HepG2 (cell line): Measurements from ENCODE around the gene BBOF1. TPM values are rescaled to one million over a fixed set of nuclear protein-coding genes. Genes with fewer than 3 reads are reported as not detected.

Source experiments
- DR1 ChIP-seq: sonication (generic); formaldehyde crosslinking; IDR thresholded peaks from 2 replicates; pipeline ENCODE4 v1.8.0; 2021; ENCODE audit warnings: mild to moderate bottlenecking, missing genetic modification reagents, inconsistent platforms
- GTF2F1 ChIP-seq: fragments of 150-350 bp; IDR thresholded peaks from 2 replicates; pipeline ENCODE4 v1.6.1; 2014; ENCODE audit warnings: low read length
- GTF3A ChIP-seq: sonication (generic); formaldehyde crosslinking; conservative IDR thresholded peaks from 2 replicates; pipeline ENCODE4 v1.4.0; 2020; ENCODE audit warnings: mild to moderate bottlenecking, missing genetic modification reagents
- HNRNPL ChIP-seq: fragments of 200-400 bp; formaldehyde crosslinking; IDR thresholded peaks from 2 replicates; pipeline ENCODE4 v1.6.1; 2017; ENCODE audit warnings: mild to moderate bottlenecking, low read depth, low read length
- HOXA9 ChIP-seq: sonication (generic); formaldehyde crosslinking; IDR thresholded peaks from 2 replicates; pipeline ENCODE4 v1.8.1; 2022; ENCODE audit warnings: missing genetic modification reagents, mild to moderate bottlenecking, moderate library complexity, borderline replicate concordance
- ISL2 ChIP-seq: sonication (generic); formaldehyde crosslinking; IDR thresholded peaks from 2 replicates; pipeline ENCODE4 v1.5.0; 2020; ENCODE audit warnings: missing genetic modification reagents
- JDP2 ChIP-seq: sonication (generic); formaldehyde crosslinking; IDR thresholded peaks from 2 replicates; pipeline ENCODE4 v1.8.1; 2022; ENCODE audit warnings: missing genetic modification reagents, borderline replicate concordance
- NR2C2 ChIP-seq: sonication (generic); formaldehyde crosslinking; IDR thresholded peaks from 2 replicates; pipeline ENCODE4 v1.4.0; 2020; ENCODE audit warnings: missing genetic modification reagents, mild to moderate bottlenecking, moderate library complexity, borderline replicate concordance
- PTBP1 ChIP-seq: fragments of 200-400 bp; formaldehyde crosslinking; IDR thresholded peaks from 2 replicates; pipeline ENCODE4 v1.6.1; 2018; ENCODE audit warnings: low read length, low read depth; ENCODE audit not compliant: poor library complexity, severe bottlenecking
- RFX3 ChIP-seq: IDR thresholded peaks from 2 replicates; pipeline ENCODE4 v1.6.1; 2016; ENCODE audit warnings: missing biosample characterization, missing genetic modification reagents
- SALL1 ChIP-seq: sonication (generic); formaldehyde crosslinking; IDR thresholded peaks from 2 replicates; pipeline ENCODE4 v1.8.0; 2022; ENCODE audit warnings: mild to moderate bottlenecking, missing genetic modification reagents
- SPEN ChIP-seq: sonication (generic); formaldehyde crosslinking; IDR thresholded peaks from 2 replicates; pipeline ENCODE4 v1.5.1; 2020; ENCODE audit warnings: low read depth, mild to moderate bottlenecking, missing genetic modification reagents
- SRF ChIP-seq: IDR thresholded peaks from 2 replicates; pipeline ENCODE4 v1.6.1; 2011; ENCODE audit warnings: mild to moderate bottlenecking, low read depth, low read length, moderate library complexity
- TBX2 ChIP-seq: sonication (generic); formaldehyde crosslinking; IDR thresholded peaks from 2 replicates; pipeline ENCODE4 v1.5.0; 2020; ENCODE audit warnings: missing genetic modification reagents, mild to moderate bottlenecking, borderline replicate concordance
- ZNF24 ChIP-seq: fragments of 450-650 bp; IDR thresholded peaks from 2 replicates; pipeline ENCODE4 v1.6.1; 2017; ENCODE audit warnings: antibody characterized with exemption, mild to moderate bottlenecking
- ZNF558 ChIP-seq: sonication (generic); formaldehyde crosslinking; IDR thresholded peaks from 2 replicates; pipeline ENCODE4 v1.9.0; 2022; ENCODE audit warnings: mild to moderate bottlenecking, missing genetic modification reagents, borderline replicate concordance
- ZNF562 ChIP-seq: sonication (generic); formaldehyde crosslinking; IDR thresholded peaks from 2 replicates; pipeline ENCODE4 v1.8.0; 2022; ENCODE audit warnings: missing genetic modification reagents, borderline replicate concordance
- ZNF605 ChIP-seq: sonication (generic); formaldehyde crosslinking; IDR thresholded peaks from 2 replicates; pipeline ENCODE4 v1.8.0; 2022; ENCODE audit warnings: mild to moderate bottlenecking, missing genetic modification reagents
- ZNF772 ChIP-seq: sonication (generic); formaldehyde crosslinking; IDR thresholded peaks from 2 replicates; pipeline ENCODE4 v1.5.0; 2020; ENCODE audit warnings: mild to moderate bottlenecking, missing genetic modification reagents
- polyA plus RNA-seq, 8 experiments: library from polyadenylated mRNA; depleted of rRNA in 3 of 8; stranded (reverse) in 7 of 8; unstranded in 1 of 8; fragments of >200 nt; fragmentation: Illumina TruSeq in 4 of 8; extraction: Trizol in 4 of 8; gene quantifications; 2 replicates each; pipeline versions ENCODE4 v1.2.1 to v1.2.3, GENCODE V29; 2011 to 2016; ENCODE audit warnings: low read depth in 4 of 8, missing spikeins in 1 of 8, mixed read lengths in 1 of 8; ENCODE audit not compliant: insufficient read depth in 1 of 8
- total RNA-seq, 5 experiments: library from RNA; depleted of rRNA; stranded (reverse); fragments of >200 nt; fragmentation: Illumina TruSeq; extraction: Trizol; gene quantifications; 2 replicates each; pipeline ENCODE4 v1.2.3, GENCODE V29; 2016; ENCODE audit warnings: low read depth in 1 of 5
- TF ChIP-seq, protein P1 (sequence below): sonication (generic); formaldehyde crosslinking; IDR thresholded peaks from 2 replicates; pipeline ENCODE4 v1.4.0; 2020; ENCODE audit warnings: mild to moderate bottlenecking, missing genetic modification reagents
- TF ChIP-seq, protein P2 (sequence below): sonication (generic); formaldehyde crosslinking; IDR thresholded peaks from 2 replicates; pipeline ENCODE4 v1.4.0; 2020; ENCODE audit warnings: missing genetic modification reagents, low read depth, mild to moderate bottlenecking, borderline replicate concordance
- TF ChIP-seq, protein P3 (sequence below): sonication (generic); formaldehyde crosslinking; IDR thresholded peaks from 2 replicates; pipeline ENCODE4 v1.4.0; 2020; ENCODE audit warnings: missing genetic modification reagents, borderline replicate concordance
- TF ChIP-seq, protein P4 (sequence below): sonication (generic); formaldehyde crosslinking; IDR thresholded peaks from 2 replicates; pipeline ENCODE4 v1.5.0; 2020; ENCODE audit warnings: mild to moderate bottlenecking, missing genetic modification reagents

BBOF1 gene
- total and polyA plus RNA-seq, 2 of the 13 experiments (the other 11 are each of a cell fraction or from before 2014, with no cell fraction given), result 1.6 to 2.3 TPM

DNA sequence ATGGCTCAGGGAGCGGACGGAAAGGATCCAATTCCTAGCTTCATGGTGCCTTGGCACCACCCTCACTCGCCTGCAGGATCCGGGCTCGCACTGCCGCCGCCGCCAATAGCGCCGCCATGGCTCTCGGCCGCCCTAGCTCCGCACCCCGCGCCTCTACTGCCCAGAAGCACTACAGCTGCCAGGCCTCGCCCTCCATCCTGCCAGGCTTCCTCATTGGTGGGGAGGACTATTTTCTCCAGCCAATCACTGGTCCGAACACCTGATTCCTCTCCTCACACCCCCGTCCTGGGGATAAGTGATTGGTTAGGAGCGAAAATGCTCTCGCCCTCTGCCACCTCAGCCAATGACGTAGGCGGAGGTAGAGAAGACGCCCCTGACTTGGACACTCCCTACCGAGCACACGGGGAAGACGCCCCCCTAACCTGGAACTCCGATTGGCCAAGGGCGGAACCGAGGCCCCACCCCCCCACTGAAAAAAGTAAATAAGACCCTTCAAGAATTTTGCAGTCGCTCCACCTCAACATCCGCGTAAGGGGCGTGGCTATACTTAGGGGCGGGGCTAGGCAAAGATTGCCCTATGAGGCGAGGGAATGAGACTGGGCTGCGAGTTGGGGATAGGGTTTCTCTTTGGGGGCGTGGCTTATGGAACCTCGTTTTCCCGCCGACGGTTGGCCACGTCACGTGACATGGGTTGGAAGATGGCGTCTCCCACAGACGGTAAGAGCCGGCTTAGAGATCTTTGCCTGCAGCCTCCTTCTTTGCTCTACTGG, 65.3 kb downstream of the BBOF1 start, which contains the start of the genes ALDH6A1 and LIN52 (continued):
- no peak for TF ChIP-seq DR1 (CRISPR knock-in tag)
- TF ChIP-seq, protein P1, sequence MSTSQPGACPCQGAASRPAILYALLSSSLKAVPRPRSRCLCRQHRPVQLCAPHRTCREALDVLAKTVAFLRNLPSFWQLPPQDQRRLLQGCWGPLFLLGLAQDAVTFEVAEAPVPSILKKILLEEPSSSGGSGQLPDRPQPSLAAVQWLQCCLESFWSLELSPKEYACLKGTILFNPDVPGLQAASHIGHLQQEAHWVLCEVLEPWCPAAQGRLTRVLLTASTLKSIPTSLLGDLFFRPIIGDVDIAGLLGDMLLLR (CRISPR knock-in tag), result no peak; the same call in 1 of the 2 replicates
- TF ChIP-seq ZNF24, result no peak
- no peak for TF ChIP-seq HOXA9
- TF ChIP-seq ZNF558, result no peak
- TF ChIP-seq NR2C2 (CRISPR knock-in tag), result peak; percentile 42; the same call in 1 of the 2 replicates
- TF ChIP-seq PTBP1, result no peak
- TF ChIP-seq GTF3A (CRISPR knock-in tag), result no peak
- TF ChIP-seq ZNF605 (CRISPR knock-in tag), result peak; percentile 24
- 0 out of 2 replicates have a peak, but pooled peaks have one; percentile 60 for TF ChIP-seq HNRNPL
- TF ChIP-seq GTF2F1, result peak; percentile 93; the same call in 1 of the 2 replicates
- TF ChIP-seq, protein P2, sequence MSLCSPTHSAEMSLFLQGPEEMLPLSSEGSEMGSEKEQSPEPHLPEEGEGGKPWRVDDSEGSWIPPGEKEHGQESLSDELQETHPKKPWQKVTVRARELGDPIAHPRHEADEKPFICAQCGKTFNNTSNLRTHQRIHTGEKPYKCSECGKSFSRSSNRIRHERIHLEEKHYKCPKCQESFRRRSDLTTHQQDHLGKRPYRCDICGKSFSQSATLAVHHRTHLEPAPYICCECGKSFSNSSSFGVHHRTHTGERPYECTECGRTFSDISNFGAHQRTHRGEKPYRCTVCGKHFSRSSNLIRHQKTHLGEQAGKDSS, result peak; percentile 36; the same call in 1 of the 2 replicates
- TF ChIP-seq, protein P3, sequence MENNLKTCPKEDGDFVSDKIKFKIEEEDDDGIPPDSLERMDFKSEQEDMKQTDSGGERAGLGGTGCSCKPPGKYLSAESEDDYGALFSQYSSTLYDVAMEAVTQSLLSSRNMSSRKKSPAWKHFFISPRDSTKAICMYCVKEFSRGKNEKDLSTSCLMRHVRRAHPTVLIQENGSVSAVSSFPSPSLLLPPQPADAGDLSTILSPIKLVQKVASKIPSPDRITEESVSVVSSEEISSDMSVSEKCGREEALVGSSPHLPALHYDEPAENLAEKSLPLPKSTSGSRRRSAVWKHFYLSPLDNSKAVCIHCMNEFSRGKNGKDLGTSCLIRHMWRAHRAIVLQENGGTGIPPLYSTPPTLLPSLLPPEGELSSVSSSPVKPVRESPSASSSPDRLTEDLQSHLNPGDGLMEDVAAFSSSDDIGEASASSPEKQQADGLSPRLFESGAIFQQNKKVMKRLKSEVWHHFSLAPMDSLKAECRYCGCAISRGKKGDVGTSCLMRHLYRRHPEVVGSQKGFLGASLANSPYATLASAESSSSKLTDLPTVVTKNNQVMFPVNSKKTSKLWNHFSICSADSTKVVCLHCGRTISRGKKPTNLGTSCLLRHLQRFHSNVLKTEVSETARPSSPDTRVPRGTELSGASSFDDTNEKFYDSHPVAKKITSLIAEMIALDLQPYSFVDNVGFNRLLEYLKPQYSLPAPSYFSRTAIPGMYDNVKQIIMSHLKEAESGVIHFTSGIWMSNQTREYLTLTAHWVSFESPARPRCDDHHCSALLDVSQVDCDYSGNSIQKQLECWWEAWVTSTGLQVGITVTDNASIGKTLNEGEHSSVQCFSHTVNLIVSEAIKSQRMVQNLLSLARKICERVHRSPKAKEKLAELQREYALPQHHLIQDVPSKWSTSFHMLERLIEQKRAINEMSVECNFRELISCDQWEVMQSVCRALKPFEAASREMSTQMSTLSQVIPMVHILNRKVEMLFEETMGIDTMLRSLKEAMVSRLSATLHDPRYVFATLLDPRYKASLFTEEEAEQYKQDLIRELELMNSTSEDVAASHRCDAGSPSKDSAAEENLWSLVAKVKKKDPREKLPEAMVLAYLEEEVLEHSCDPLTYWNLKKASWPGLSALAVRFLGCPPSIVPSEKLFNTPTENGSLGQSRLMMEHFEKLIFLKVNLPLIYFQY, result no peak
- no peak for TF ChIP-seq ISL2 (CRISPR knock-in tag)
- TF ChIP-seq ZNF562 (CRISPR knock-in tag), result no peak
- peak; percentile 41; the same call in 1 of the 2 replicates for TF ChIP-seq SPEN (CRISPR knock-in tag)
- peak; percentile 68; the same call in 1 of the 2 replicates for TF ChIP-seq TBX2
- TF ChIP-seq RFX3 (CRISPR knock-in tag), result no peak
- peak; percentile 78 for TF ChIP-seq SRF
- 0 out of 2 replicates have a peak, but pooled peaks have one; percentile 52 for TF ChIP-seq ZNF772 (CRISPR knock-in tag)
- TF ChIP-seq, protein P4, sequence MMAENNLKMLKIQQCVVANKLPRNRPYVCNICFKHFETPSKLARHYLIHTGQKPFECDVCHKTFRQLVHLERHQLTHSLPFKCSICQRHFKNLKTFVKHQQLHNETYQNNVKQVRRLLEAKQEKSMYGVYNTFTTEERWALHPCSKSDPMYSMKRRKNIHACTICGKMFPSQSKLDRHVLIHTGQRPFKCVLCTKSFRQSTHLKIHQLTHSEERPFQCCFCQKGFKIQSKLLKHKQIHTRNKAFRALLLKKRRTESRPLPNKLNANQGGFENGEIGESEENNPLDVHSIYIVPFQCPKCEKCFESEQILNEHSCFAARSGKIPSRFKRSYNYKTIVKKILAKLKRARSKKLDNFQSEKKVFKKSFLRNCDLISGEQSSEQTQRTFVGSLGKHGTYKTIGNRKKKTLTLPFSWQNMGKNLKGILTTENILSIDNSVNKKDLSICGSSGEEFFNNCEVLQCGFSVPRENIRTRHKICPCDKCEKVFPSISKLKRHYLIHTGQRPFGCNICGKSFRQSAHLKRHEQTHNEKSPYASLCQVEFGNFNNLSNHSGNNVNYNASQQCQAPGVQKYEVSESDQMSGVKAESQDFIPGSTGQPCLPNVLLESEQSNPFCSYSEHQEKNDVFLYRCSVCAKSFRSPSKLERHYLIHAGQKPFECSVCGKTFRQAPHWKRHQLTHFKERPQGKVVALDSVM (CRISPR knock-in tag), result no peak
- no peak for TF ChIP-seq JDP2 (CRISPR knock-in tag)
- no peak; the same call in 1 of the 2 replicates for TF ChIP-seq SALL1 (CRISPR knock-in tag)
